Mammary epithelial cell (primary cell): ENCODE measurements around the gene KLK5.

Experiments
- EZH2 ChIP-seq: IDR thresholded peaks from 2 replicates; pipeline ENCODE4 v1.6.1; 2012; ENCODE audit warnings: low read length, inconsistent platforms, borderline replicate concordance
- TF ChIP-seq, protein P1 (sequence below), 2 donors: IDR thresholded peaks in 1 of 2; conservative IDR thresholded peaks in 1 of 2; 2 replicates each; pipeline ENCODE4 v1.5.1; 2011 to 2012; ENCODE audit warnings: inconsistent platforms in 2 of 2, low read length in 2 of 2, mild to moderate bottlenecking in 2 of 2, control low read depth in 1 of 2, low read depth in 1 of 2; ENCODE audit not compliant: insufficient read depth in 1 of 2; ENCODE audit errors: extremely low read depth in 1 of 2

DNA sequence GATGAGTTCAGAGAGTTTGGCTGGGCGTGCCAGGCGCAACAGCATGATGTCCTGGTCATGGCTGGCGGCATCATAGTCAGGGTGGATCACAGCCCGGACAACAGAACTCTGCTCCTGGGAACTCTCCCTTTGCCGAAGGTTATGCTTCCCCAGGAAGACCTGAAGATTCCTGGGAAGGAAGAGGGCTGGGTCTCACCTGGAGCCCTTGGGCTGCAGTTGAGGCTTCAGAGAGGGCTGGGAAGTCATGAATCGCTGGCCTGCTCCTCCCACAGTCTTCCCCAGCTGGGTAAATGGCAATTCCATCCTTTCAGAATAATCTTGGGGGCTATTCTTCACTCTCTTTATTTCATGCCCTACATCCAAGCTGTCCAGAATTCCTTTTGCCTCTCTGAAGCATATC is 10.5 kb upstream of the KLK5 start:
- TF ChIP-seq, protein P1, sequence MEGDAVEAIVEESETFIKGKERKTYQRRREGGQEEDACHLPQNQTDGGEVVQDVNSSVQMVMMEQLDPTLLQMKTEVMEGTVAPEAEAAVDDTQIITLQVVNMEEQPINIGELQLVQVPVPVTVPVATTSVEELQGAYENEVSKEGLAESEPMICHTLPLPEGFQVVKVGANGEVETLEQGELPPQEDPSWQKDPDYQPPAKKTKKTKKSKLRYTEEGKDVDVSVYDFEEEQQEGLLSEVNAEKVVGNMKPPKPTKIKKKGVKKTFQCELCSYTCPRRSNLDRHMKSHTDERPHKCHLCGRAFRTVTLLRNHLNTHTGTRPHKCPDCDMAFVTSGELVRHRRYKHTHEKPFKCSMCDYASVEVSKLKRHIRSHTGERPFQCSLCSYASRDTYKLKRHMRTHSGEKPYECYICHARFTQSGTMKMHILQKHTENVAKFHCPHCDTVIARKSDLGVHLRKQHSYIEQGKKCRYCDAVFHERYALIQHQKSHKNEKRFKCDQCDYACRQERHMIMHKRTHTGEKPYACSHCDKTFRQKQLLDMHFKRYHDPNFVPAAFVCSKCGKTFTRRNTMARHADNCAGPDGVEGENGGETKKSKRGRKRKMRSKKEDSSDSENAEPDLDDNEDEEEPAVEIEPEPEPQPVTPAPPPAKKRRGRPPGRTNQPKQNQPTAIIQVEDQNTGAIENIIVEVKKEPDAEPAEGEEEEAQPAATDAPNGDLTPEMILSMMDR (conservative IDR thresholded peaks at IDR 0.05 in 1 of 2, IDR thresholded peaks at IDR 0.05 in 1 of 2; ENCODE audit: extremely low read depth in 1 of 2, insufficient read depth in 1 of 2, low read depth in 1 of 2, low read length in 2 of 2): no peak
- TF ChIP-seq EZH2: no peak
